Esophagus muscularis mucosa (tissue), 4 donors: ENCODE results near the gene MTHFR. TPM values are rescaled to one million over a fixed set of nuclear protein-coding genes. Genes with fewer than 3 reads are reported as not detected.

Experiments used
- DNase-seq: peaks from one replicate; pipeline ENCODE4 v3.0.0-alpha.2; 2017; ENCODE audit errors: extremely low spot score
- H3K27ac ChIP-seq, 4 donors: fragments of 200-600 bp; sonication (generic); replicated peaks in 1 of 4; 1 replicate in 3 of 4; 2 replicates in 1 of 4; pipeline ENCODE4 v1.5.1; 2016 to 2019; ENCODE audit warnings: mild to moderate bottlenecking in 1 of 4
- H3K27me3 ChIP-seq, 4 donors: fragments of 200-600 bp; sonication (generic); one replicate each; pipeline versions ENCODE4 v1.5.1 to v1.6.0; 2016 to 2019
- H3K36me3 ChIP-seq, 4 donors: fragments of 200-600 bp; sonication (generic); one replicate each; pipeline ENCODE4 v1.5.1; 2016 to 2019
- H3K4me1 ChIP-seq, 4 donors: fragments of 200-600 bp; sonication (generic); one replicate each; pipeline ENCODE4 v1.5.1; 2016 to 2019
- H3K4me3 ChIP-seq, 4 donors: fragments of 200-600 bp; sonication (generic); 1 replicate in 2 of 4; 2 replicates in 2 of 4; pipeline ENCODE4 v1.5.1; 2016 to 2019; ENCODE audit warnings: mild to moderate bottlenecking in 4 of 4, moderate library complexity in 1 of 4
- H3K9me3 ChIP-seq, 4 donors: fragments of 200-600 bp; sonication (generic); 1 replicate in 3 of 4; 2 replicates in 1 of 4; pipeline ENCODE4 v1.5.1; 2016 to 2019
- CTCF ChIP-seq, 3 experiments: fragments of 200-600 bp in 2 of 3; fragments of 450-650 bp in 1 of 3; sonication (generic) in 2 of 3; IDR thresholded peaks; one replicate each; pipeline ENCODE4 v1.5.1; 2017 to 2019; ENCODE audit warnings: antibody characterized with exemption in 3 of 3, mild to moderate bottlenecking in 2 of 3, moderate library complexity in 1 of 3
- EP300 ChIP-seq: sonication (generic); formaldehyde crosslinking; IDR thresholded peaks from one replicate; pipeline ENCODE4 v1.6.1; 2017; ENCODE audit warnings: antibody characterized with exemption
- POLR2A ChIP-seq: fragments of 450-650 bp; IDR thresholded peaks from one replicate; pipeline ENCODE4 v1.6.1; 2017; ENCODE audit warnings: antibody characterized with exemption, moderate library complexity, mild to moderate bottlenecking, low read depth
- POLR2AphosphoS5 ChIP-seq, 2 donors: sonication (generic); formaldehyde crosslinking; IDR thresholded peaks; one replicate each; pipeline ENCODE4 v1.6.1; 2017; ENCODE audit warnings: antibody characterized with exemption in 2 of 2
- whole genome bisulfite sequencing: methylation state at CpG from one replicate; pipeline ENCODE4 v1.1.5; 2018; 5-methylcytosine and 5-hydroxymethylcytosine counted together
- intact Hi-C: fragments of 100-400 bp; cut with DNase I; formaldehyde crosslinking; loops from one replicate; pipeline ENCODE4 v1.15.1; 2023
- total RNA-seq, 4 donors: library from RNA; depleted of rRNA; stranded (reverse); fragments of >200 nt; gene quantifications; one replicate each; pipeline versions ENCODE4 v1.1.0 to v1.2.1, GENCODE V29; 2016

Gene MTHFR
- total RNA-seq, 4 donors from 2014 or later = 23.4 to 38.6 (median 26.8) TPM

- no peaks in the 10 kb centered on the region for H3K36me3 ChIP-seq
- 61% methylated on average over 5 of the region's 5 CpGs for WGBS
- no peak overlapping the region for H3K27ac ChIP-seq
- no peak overlapping the region for H3K4me3 ChIP-seq
- no peak for DNase-seq
- H3K4me1 ChIP-seq = no peaks in the 10 kb centered on the region
- no peaks in the 10 kb centered on the region for H3K9me3 ChIP-seq
- intact Hi-C loops = no loop called here
- peaks cover 0 to 11% (median 0%) of the 10 kb centered on the region in 4 donors for H3K27me3 ChIP-seq
- no peak for TF ChIP-seq EP300
These were observed 33.3 kb downstream of the MTHFR start for GRCh38 chr1:11772458-11772857.

GRCh38 chr1:11771481-11772043 is 34.2 kb downstream of the MTHFR start:
- no peak for DNase-seq
- WGBS = 58% methylated on average over 9 of the region's 11 CpGs
- Histone ChIP-seq H3K36me3 (no peaks in the 10 kb centered on the region), H3K4me3 (no peak overlapping the region), H3K27ac (no peak overlapping the region), H3K27me3 (peaks cover 0 to 19% (median 0%) of the 10 kb centered on the region in 4 donors), H3K4me1 (no peaks in the 10 kb centered on the region), H3K9me3 (no peaks in the 10 kb centered on the region)
- intact Hi-C loops = no loop called here
- TF ChIP-seq POLR2A (no peak), CTCF (IDR thresholded peaks at IDR 0.05) (no peak), EP300 (no peak), POLR2AphosphoS5 (IDR thresholded peaks at IDR 0.05) (no peak)

- Histone ChIP-seq H3K4me3 (no peak overlapping the region), H3K9me3 (no peaks in the 10 kb centered on the region), H3K4me1 (no peaks in the 10 kb centered on the region), H3K36me3 (no peaks in the 10 kb centered on the region), H3K27me3 (peaks cover 0 to 33% (median 0%) of the 10 kb centered on the region in 4 donors), H3K27ac (no peak overlapping the region)
- DNase-seq = no peak
- intact Hi-C loops = no loop called here
- TF ChIP-seq CTCF (IDR thresholded peaks at IDR 0.05) (no peak), POLR2A (no peak), EP300 (no peak), POLR2AphosphoS5 (IDR thresholded peaks at IDR 0.05) (no peak)
These were observed 35.8 kb downstream of the MTHFR start for GRCh38 chr1:11770011-11770410.

- Histone ChIP-seq H3K27ac (no peak overlapping the region), H3K36me3 (no peaks in the 10 kb centered on the region), H3K27me3 (peaks cover 0 to 36% (median 0%) of the 10 kb centered on the region in 4 donors), H3K4me1 (no peaks in the 10 kb centered on the region), H3K4me3 (no peak overlapping the region), H3K9me3 (no peaks in the 10 kb centered on the region)
- no peak for DNase-seq
- intact Hi-C loops = no loop called here
- TF ChIP-seq EP300 (no peak), POLR2A (no peak), CTCF (IDR thresholded peaks at IDR 0.05) (no peak), POLR2AphosphoS5 (IDR thresholded peaks at IDR 0.05) (no peak)
- 74% methylated on average over 4 of the region's 4 CpGs for WGBS
These were observed 36.5 kb downstream of the MTHFR start for GRCh38 chr1:11769274-11769673.

- H3K4me3 ChIP-seq = no peak overlapping the region
- WGBS = 50% methylated on average over 4 of the region's 4 CpGs
- no peaks in the 10 kb centered on the region for H3K9me3 ChIP-seq
- H3K27ac ChIP-seq = no peak overlapping the region
- TF ChIP-seq EP300 = no peak
- TF ChIP-seq CTCF (IDR thresholded peaks at IDR 0.05) = no peak
- TF ChIP-seq POLR2AphosphoS5 (IDR thresholded peaks at IDR 0.05) = no peak
- no peak for TF ChIP-seq POLR2A
- no peaks in the 10 kb centered on the region for H3K4me1 ChIP-seq
- peaks cover 0 to 40% (median 0%) of the 10 kb centered on the region in 4 donors for H3K27me3 ChIP-seq
- DNase-seq = no peak
- no peaks in the 10 kb centered on the region for H3K36me3 ChIP-seq
- intact Hi-C loops = no loop called here
These were observed 36.9 kb downstream of the MTHFR start for GRCh38 chr1:11768821-11769220.
